AG10803 (cell line): ENCODE measurements around the gene DOCK9.

Experiments used
- DNase-seq: peaks from one replicate; pipeline ENCODE4 v3.0.0; 2010; ENCODE audit warnings: low read depth
- H3K4me3 ChIP-seq: 2 replicates; pipeline ENCODE4 v1.5.1; 2011; ENCODE audit warnings: mild to moderate bottlenecking, low read length, control low read depth
- CTCF ChIP-seq: conservative IDR thresholded peaks from 2 replicates; pipeline ENCODE4 v1.5.1; 2011; ENCODE audit warnings: mild to moderate bottlenecking, low read length, control low read depth, inconsistent platforms

The DOCK9 gene

DNA sequence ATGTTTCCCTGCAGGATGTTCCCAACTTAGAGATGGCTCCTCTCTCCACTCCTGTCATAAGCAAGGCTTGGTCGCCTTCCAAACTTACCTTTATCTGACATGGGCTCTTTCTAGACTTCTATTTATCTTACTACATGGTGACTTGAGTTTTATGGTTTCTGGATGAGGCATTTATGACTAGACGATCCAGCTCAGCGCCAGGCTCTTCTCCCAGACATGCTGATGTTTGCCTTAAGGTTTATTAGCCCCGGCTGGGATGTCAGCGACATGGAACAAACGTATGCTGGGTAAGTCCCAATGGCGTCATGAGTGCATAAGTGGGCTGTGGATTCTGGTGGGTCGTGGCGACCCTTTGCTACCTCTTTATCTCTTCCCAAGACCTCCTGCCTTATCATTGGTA is 185.5 kb downstream of the DOCK9 start:
- no peak for TF ChIP-seq CTCF
- H3K4me3 ChIP-seq: no peak overlapping the region
- DNase-seq: no peak

- DNase-seq: no peak
- TF ChIP-seq CTCF: no peak
- no peak overlapping the region for H3K4me3 ChIP-seq
These were observed 186.3 kb downstream of the DOCK9 start for GRCh38 chr13:98791611-98792010.

GRCh38 chr13:98787996-98788395 is 189.9 kb downstream of the DOCK9 start:
- DNase-seq: no peak
- TF ChIP-seq CTCF: no peak
- H3K4me3 ChIP-seq: no peak overlapping the region

GRCh38 chr13:98787173-98787572 is 190.7 kb downstream of the DOCK9 start:
- no peak for TF ChIP-seq CTCF
- no peak overlapping the region for H3K4me3 ChIP-seq
- no peak for DNase-seq

- no peak for TF ChIP-seq CTCF
- DNase-seq: no peak
- no peak overlapping the region for H3K4me3 ChIP-seq
These were observed 191.8 kb downstream of the DOCK9 start for GRCh38 chr13:98786023-98786422.

- no peak for TF ChIP-seq CTCF
These were observed 192.5 kb downstream of the DOCK9 start for GRCh38 chr13:98785405-98785804.

DNA sequence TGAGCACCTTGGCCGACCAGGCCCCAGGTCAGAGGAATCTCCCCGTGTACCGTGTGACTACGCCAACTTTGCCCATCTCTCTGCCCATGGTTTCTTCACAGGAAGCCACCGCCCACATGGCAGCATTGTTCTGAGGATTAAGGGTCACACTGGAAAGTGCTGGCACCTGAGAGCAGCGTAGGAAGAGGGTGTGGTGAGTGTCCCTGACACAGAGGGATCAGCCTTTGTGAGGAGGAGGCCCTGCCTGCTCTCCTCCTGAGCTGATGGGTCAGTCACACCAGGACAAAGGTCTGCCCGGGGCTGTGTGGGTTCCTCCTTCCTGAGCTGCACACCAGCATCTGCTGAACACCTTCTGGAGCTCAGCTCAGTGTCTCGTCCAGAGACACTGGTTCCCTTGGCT is 193.2 kb downstream of the DOCK9 start:
- DNase-seq: no peak
- TF ChIP-seq CTCF: no peak
- H3K4me3 ChIP-seq: no peak overlapping the region

More at GRCh38 chr13:98785405-98785804, 192.5 kb downstream of the DOCK9 start:
- no peak for DNase-seq
- no peak overlapping the region for H3K4me3 ChIP-seq
